HEK293T (cell line): ENCODE data around the gene TDRD9.
A peak's percentile ranks its signal among the peaks of the same experiment; 100 is the strongest.

Experiments used
- CTCF ChIA-PET: fragments of 350-600 bp; formaldehyde crosslinking; extraction: SDS; loops from one replicate; lab custom pipeline; 2021; ENCODE audit warnings: antibody characterized with exemption, inconsistent platforms; lab: Yijun Ruan, JAX
- POLR2A ChIA-PET: fragments of 350-600 bp; formaldehyde crosslinking; extraction: SDS; loops from one replicate; lab custom pipeline; 2020; ENCODE audit warnings: antibody characterized with exemption, inconsistent platforms; lab: Yijun Ruan, JAX
- DNase-seq: peaks from one replicate; pipeline ENCODE4 v3.0.0; 2012; ENCODE audit warnings: mixed read lengths; ENCODE audit errors: extremely low spot score
- ARNT ChIP-seq: fragments of 450-650 bp; IDR thresholded peaks from 2 replicates; pipeline ENCODE4 v1.6.1; 2017; ENCODE audit warnings: mild to moderate bottlenecking
- BHLHE40 ChIP-seq: fragments of 450-650 bp; IDR thresholded peaks from 2 replicates; pipeline ENCODE4 v1.6.1; 2016; ENCODE audit warnings: mild to moderate bottlenecking, moderate library complexity, borderline replicate concordance
- CTBP1 ChIP-seq: fragments of 450-650 bp; IDR thresholded peaks from 2 replicates; pipeline ENCODE4 v1.6.1; 2016; ENCODE audit warnings: borderline replicate concordance
- ELF4 ChIP-seq: fragments of 450-650 bp; IDR thresholded peaks from 2 replicates; pipeline ENCODE4 v1.6.1; 2017; ENCODE audit warnings: antibody characterized with exemption
- FOXA1 ChIP-seq: fragments of 450-650 bp; IDR thresholded peaks from 2 replicates; pipeline ENCODE4 v1.6.1; 2016; ENCODE audit warnings: mild to moderate bottlenecking
- FOXK2 ChIP-seq: fragments of 450-650 bp; IDR thresholded peaks from 2 replicates; pipeline ENCODE4 v1.6.1; 2016; ENCODE audit warnings: mild to moderate bottlenecking
- FOXM1 ChIP-seq: fragments of 450-650 bp; IDR thresholded peaks from 2 replicates; pipeline ENCODE4 v1.6.1; 2017; ENCODE audit warnings: mild to moderate bottlenecking, borderline replicate concordance
- HDGF ChIP-seq: fragments of 450-650 bp; IDR thresholded peaks from 2 replicates; pipeline ENCODE4 v1.6.1; 2017; ENCODE audit warnings: antibody characterized with exemption, borderline replicate concordance
- L3MBTL2 ChIP-seq: fragments of 450-650 bp; conservative IDR thresholded peaks from 2 replicates; pipeline ENCODE4 v1.6.1; 2016; ENCODE audit warnings: mild to moderate bottlenecking
- LEF1 ChIP-seq: fragments of 450-650 bp; IDR thresholded peaks from 2 replicates; pipeline ENCODE4 v1.6.1; 2017; ENCODE audit warnings: mild to moderate bottlenecking, borderline replicate concordance
- NFRKB ChIP-seq: fragments of 450-650 bp; IDR thresholded peaks from 2 replicates; pipeline ENCODE4 v1.6.1; 2016; ENCODE audit warnings: mild to moderate bottlenecking, moderate library complexity
- SP1 ChIP-seq: fragments of 450-650 bp; IDR thresholded peaks from 2 replicates; pipeline ENCODE4 v1.6.1; 2017
- SUZ12 ChIP-seq: fragments of 450-650 bp; IDR thresholded peaks from 2 replicates; pipeline ENCODE4 v1.6.1; 2016; ENCODE audit warnings: mild to moderate bottlenecking
- TARDBP ChIP-seq: fragments of 450-650 bp; IDR thresholded peaks from 2 replicates; pipeline ENCODE4 v1.6.1; 2016
- ZNF384 ChIP-seq: fragments of 450-650 bp; IDR thresholded peaks from 2 replicates; pipeline ENCODE4 v1.6.1; 2016
- TF ChIP-seq, protein P1 (sequence below): fragments of 450-650 bp; IDR thresholded peaks from 2 replicates; pipeline ENCODE4 v1.6.1; 2016

Gene TDRD9

DNA sequence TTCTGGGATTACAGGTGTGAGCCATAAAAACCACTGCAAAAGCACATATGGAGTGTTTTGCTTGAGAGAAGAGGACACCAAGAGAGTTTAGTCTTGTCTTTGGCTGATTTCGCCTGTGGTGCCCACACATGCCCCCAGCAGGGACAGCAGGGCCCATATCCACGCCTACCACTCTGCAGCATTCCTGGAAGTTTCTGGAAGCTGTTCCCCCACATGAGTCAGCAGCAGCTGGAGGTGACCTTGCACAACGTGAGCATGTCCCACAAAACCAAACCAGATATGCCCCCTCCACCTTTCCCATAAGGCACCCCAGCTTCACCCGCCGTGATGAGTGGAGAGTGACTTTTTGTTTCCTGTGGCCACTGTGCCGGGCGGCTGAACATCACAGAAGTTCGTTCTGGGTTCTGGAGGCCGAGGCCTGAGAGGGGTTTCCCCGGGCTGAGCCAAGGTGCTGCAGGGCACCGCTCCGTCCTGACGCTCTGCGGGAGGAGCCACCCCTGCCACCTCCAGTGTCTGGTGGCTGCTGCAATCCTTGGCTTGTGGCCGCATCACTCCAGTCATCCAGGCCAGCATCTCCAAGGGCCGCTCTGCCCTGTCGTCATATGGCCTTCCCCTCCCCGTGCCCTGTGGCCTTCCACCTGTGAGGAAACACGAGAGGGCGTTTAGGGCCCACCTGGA, 162.0 kb downstream of the TDRD9 start:
- no peak for TF ChIP-seq TARDBP
- no peak for TF ChIP-seq FOXM1
- no peak for TF ChIP-seq FOXA1
- TF ChIP-seq ZNF384: no peak
- TF ChIP-seq ARNT: no peak
- no peak for TF ChIP-seq L3MBTL2
- no peak for TF ChIP-seq CTBP1
- no peak for TF ChIP-seq SUZ12
- no peak for TF ChIP-seq NFRKB
- TF ChIP-seq LEF1: no peak
- TF ChIP-seq SP1: no peak
- no peak for TF ChIP-seq BHLHE40
- no peak for TF ChIP-seq HDGF
- TF ChIP-seq, protein P1, sequence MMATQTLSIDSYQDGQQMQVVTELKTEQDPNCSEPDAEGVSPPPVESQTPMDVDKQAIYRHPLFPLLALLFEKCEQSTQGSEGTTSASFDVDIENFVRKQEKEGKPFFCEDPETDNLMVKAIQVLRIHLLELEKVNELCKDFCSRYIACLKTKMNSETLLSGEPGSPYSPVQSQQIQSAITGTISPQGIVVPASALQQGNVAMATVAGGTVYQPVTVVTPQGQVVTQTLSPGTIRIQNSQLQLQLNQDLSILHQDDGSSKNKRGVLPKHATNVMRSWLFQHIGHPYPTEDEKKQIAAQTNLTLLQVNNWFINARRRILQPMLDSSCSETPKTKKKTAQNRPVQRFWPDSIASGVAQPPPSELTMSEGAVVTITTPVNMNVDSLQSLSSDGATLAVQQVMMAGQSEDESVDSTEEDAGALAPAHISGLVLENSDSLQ: no peak
- no peak for TF ChIP-seq FOXK2
- TF ChIP-seq ELF4: no peak
- POLR2A ChIA-PET: no interaction called here
- DNase-seq: no peak
- CTCF ChIA-PET: no interaction called here

DNA sequence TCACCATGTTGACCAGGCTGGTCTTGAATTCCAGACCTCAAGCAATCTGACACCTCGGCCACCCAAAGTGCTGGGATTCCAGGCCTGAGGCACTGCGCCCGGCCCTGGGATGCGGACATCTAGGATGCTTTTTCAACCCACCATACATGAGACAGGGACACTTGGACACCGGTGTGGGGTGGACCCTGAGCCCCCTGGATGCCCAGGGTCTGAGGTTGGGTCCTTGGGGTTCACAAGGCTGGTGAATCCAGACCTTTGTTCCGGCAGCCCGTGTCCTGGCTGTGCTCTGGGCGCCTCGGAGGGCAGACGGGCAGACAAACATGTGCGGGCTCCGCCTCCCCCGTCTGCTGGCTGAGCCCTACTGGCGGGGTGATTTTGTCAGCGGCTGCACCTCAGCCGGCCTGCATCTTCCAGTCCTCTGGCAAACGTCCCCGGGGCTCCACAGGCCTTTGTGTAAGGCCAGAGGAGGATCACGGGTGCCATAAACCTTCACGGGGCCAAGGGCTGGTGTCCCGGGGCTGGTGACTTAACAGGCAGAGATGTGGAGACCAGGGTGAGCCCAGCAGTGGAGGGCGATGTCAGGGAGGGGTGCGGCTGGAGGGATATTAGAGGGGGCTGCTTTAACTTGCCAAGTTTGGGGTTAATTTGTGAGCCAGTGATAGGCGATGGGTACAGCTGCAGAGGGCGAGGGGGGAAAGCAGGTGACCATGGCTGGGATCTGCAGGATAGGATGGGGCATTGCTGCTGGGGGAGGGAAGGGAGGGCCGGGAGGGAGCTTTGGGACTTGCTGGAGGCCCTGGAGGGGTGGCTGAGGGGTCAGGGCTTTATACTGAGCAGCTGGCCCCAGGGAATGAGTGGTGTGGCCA, 163.0 kb downstream of the TDRD9 start:
- TF ChIP-seq FOXK2: no peak
- no peak for TF ChIP-seq HDGF
- no peak for TF ChIP-seq CTBP1
- no peak for TF ChIP-seq LEF1
- no peak for TF ChIP-seq L3MBTL2
- no peak for TF ChIP-seq FOXM1
- TF ChIP-seq, protein P1: no peak
- no peak for TF ChIP-seq TARDBP
- TF ChIP-seq SP1: no peak
- DNase-seq: no peak
- ChIA-PET POLR2A (no interaction called here), CTCF (no interaction called here)

DNA sequence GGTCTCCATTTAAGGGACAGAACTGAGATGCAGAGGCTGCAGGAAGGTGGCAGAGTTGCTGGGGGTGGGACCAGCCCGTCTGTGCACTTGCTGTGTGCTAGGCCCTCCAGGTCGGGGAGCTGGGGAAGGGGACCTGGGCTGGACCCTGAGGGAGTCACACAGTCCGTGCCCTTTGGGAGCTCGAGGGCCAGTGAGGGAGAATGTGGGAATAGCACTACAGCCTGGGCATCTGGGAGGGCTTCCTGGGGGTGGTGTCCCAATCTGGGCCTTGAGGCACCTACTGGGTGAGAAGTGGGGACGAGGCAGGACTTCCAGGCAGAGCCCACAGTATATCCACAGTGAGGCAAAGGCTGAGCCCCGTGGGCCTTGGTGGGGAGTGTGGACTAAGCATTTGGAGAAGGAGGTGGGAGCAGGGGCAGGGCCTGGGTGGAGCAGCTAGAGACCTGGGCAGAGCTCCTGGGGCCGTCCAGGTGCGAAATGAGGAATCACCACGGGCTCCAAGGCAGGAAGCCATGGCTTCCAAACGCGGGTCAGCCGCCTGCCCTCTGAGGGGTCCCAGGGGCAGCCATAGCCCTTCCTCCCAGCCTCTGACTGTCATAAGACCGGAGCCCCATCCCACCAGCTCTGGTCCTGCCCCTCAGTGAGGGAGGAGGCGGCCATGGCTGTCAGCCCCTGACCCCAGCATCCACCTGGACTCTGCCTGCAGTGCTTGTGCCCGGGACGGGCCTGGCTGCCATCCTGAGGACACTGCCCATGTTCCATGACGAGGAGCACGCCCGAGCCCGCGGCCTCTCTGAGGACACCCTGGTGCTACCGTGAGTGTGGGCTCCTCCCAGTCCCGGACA, 163.9 kb downstream of the TDRD9 start:
- no peak for TF ChIP-seq BHLHE40
- TF ChIP-seq L3MBTL2: no peak
- no peak for TF ChIP-seq LEF1
- TF ChIP-seq HDGF: no peak
- no peak for TF ChIP-seq FOXK2
- TF ChIP-seq SP1: no peak
- no peak for TF ChIP-seq FOXA1
- TF ChIP-seq CTBP1: no peak
- no peak for TF ChIP-seq NFRKB
- no peak for TF ChIP-seq ELF4
- TF ChIP-seq TARDBP: no peak
- no peak for TF ChIP-seq SUZ12
- TF ChIP-seq ZNF384: no peak
- no peak for DNase-seq
- ChIA-PET CTCF (interaction anchor here (1.1 kb wide), 1 partner anchor 8 kb away, joined by 3 read pairs; no protein-coding TSS in a partner anchor), POLR2A (no interaction called here)

DNA sequence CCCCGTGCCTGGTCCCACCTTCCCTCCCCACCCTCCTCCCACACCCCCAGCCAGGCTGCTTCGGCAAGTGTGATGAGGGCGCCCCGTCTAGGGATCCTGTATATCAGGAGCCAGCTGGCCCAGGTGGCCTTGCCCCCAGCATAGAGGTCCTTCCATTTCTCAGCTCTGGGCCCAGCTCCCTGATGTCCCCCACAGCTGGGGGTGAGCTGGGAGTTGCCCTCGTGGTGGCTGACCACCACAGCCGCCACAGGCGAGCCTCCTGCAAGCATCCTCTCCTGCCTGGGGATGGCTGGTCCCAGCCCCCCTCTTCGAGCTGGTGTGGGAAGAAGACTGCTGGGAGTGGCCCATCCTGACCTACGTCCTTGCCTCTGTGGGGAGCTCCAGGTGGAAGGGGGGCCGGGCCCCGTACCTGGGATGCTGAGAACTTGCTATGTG, 164.7 kb downstream of the TDRD9 start:
- POLR2A ChIA-PET: no interaction called here

DNA sequence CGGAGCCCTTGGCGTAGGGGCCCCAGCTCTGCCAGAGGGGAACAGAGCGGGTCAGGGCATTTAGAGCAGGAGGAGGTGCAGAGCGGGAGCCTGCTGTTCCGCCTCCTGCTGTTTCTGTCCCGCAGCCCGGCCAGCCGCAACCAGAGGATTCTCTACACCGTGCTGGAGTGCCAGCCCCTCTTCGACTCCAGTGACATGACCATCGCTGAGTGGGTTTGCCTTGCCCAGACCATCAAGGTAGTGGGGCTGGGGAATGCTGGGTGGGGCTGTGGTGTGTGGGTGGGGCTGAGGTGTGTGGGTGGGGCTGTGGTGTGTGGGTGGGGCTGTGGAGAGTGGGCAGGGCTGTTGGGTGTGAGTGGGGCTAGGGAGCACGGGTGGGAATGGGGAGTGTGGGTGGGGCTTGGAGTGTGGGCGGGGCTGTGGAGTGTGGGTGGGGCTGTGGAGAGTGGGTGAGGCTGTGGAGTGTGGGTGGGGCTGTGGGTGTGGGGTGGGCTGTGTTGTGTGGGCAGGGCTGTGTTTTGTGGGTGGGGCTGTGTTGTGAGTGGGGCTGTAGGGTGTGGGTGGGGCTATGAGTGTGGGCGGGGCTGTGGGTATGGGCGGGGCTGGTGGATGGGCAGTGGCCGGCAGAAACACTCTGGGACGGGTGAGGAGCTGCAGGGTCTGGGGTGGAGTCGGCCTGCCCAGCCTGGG, 165.3 kb downstream of the TDRD9 start:
- no peak for TF ChIP-seq LEF1
- no peak for TF ChIP-seq ELF4
- TF ChIP-seq FOXK2: no peak
- no peak for TF ChIP-seq NFRKB
- TF ChIP-seq HDGF: no peak
- no peak for TF ChIP-seq ZNF384
- TF ChIP-seq FOXA1: no peak
- peak; percentile 25 for DNase-seq
- ChIA-PET CTCF (interaction anchor here (0.7 to 1.1 kb wide), 2 partner anchors 9 to 197 kb away, joined by 3 read pairs; no protein-coding TSS in a partner anchor), POLR2A (no interaction called here)

More for the DNA sequence above, 164.7 kb downstream of the TDRD9 start:
- TF ChIP-seq ZNF384 (no peak), FOXM1 (no peak), CTBP1 (no peak)
- TF ChIP-seq, protein P1: no peak
- CTCF ChIA-PET: interaction anchor here (1.1 kb wide), 1 partner anchor 8 kb away, joined by 3 read pairs; no protein-coding TSS in a partner anchor
- no peak for DNase-seq
